H1 (cell line): ENCODE data around the gene XPO1.

Experiments
- CTCF ChIP-seq, 3 experiments: IDR thresholded peaks; 1 replicate in 2 of 3; 2 replicates in 1 of 3; pipeline versions ENCODE4 v1.5.1 to v1.6.1; 2011; ENCODE audit warnings: low read length in 3 of 3, mild to moderate bottlenecking in 3 of 3, inconsistent platforms in 2 of 3, low read depth in 1 of 3, moderate library complexity in 1 of 3; ENCODE audit not compliant: insufficient read depth in 1 of 3; ENCODE audit errors: control extremely low read depth in 1 of 3
- EZH2 ChIP-seq: fragments of 200-600 bp; sonication (generic); IDR thresholded peaks from 2 replicates; pipeline ENCODE4 v1.7.1; 2012; ENCODE audit warnings: low read depth, mild to moderate bottlenecking, moderate library complexity, low read length, inconsistent platforms; ENCODE audit not compliant: severe bottlenecking
- POLR2A ChIP-seq, 2 experiments: IDR thresholded peaks; 1 replicate in 1 of 2; 2 replicates in 1 of 2; pipeline ENCODE4 v1.6.1; 2011; ENCODE audit warnings: low read depth in 2 of 2, low read length in 2 of 2, mild to moderate bottlenecking in 2 of 2; ENCODE audit errors: control extremely low read depth in 1 of 2
- POLR2AphosphoS5 ChIP-seq: IDR thresholded peaks from 2 replicates; pipeline ENCODE4 v1.6.1; 2011; ENCODE audit warnings: low read depth, low read length
- ZNF274 ChIP-seq: IDR thresholded peaks from 2 replicates; pipeline ENCODE4 v1.7.0; 2012; ENCODE audit warnings: low read length, borderline replicate concordance; ENCODE audit errors: extremely low read depth

DNA sequence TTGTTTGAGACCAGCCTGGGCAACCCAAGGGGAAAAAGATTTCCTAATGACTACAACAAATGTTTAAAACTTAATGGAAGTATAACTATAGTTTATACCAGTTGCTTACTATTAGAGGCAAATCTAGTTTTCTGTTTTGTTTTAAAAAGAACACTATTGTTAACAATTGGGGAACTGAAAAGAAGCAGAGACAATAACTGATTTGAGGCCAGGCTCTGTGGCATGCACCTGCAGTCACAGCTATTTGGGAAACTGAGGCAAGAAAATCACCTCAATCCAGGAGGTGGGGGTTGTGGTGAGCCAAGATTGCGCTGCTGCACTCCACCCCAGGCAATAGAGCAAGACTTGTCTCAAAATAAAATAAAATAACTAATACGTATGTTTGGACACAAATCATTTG lies 39.1 kb downstream of the XPO1 start:
- TF ChIP-seq CTCF (IDR thresholded peaks at IDR 0.05; ENCODE audit: control extremely low read depth in 1 of 3, insufficient read depth in 1 of 3, low read depth in 1 of 3, low read length in 3 of 3) (no peak), EZH2 (no peak), ZNF274 (no peak), POLR2A (IDR thresholded peaks at IDR 0.05; ENCODE audit: control extremely low read depth in 1 of 2, low read depth in 2 of 2, low read length in 2 of 2) (no peak), POLR2AphosphoS5 (no peak)
